HEK293 (cell line): ENCODE results near the gene CXCL12.

Experiments
- CTCF ChIA-PET: fragments of 350-600 bp; formaldehyde crosslinking; extraction: SDS; loops from one replicate; lab custom pipeline; 2021; ENCODE audit warnings: antibody characterized with exemption; lab: Yijun Ruan, JAX
- POLR2A ChIA-PET: fragments of 300-600 bp; formaldehyde crosslinking; extraction: SDS; loops from one replicate; lab custom pipeline; 2020; ENCODE audit warnings: antibody characterized with exemption, inconsistent platforms; lab: Yijun Ruan, JAX
- H3K27ac ChIP-seq: fragments of 200-500 bp; sonication (Bioruptor generic); 2 replicates; pipeline ENCODE4 v1.5.1; 2014; ENCODE audit warnings: low read depth, low read length, control low read depth, inconsistent platforms; ENCODE audit errors: extremely low read depth
- H3K36me3 ChIP-seq, 2 experiments: fragments of 200-500 bp in 1 of 2; sonication (Bioruptor generic) in 1 of 2; 1 replicate in 1 of 2; 2 replicates in 1 of 2; pipeline ENCODE4 v1.5.1; 2014 to 2017; ENCODE audit warnings: inconsistent platforms in 2 of 2, low read length in 2 of 2; ENCODE audit not compliant: control insufficient read depth in 2 of 2, insufficient read depth in 1 of 2
- H3K4me1 ChIP-seq: fragments of 200-500 bp; sonication (Bioruptor generic); 2 replicates; pipeline ENCODE4 v1.5.1; 2014; ENCODE audit warnings: mild to moderate bottlenecking, low read length, inconsistent platforms; ENCODE audit not compliant: control insufficient read depth, insufficient read depth
- H3K4me3 ChIP-seq: 2 replicates; pipeline ENCODE4 v1.5.1; 2011; ENCODE audit warnings: low read depth, mild to moderate bottlenecking, control low read depth, low read length, moderate library complexity
- H3K9me3 ChIP-seq: fragments of 200-500 bp; sonication (Bioruptor generic); 2 replicates; pipeline ENCODE4 v1.5.1; 2014; ENCODE audit warnings: low read depth, low read length, inconsistent platforms; ENCODE audit not compliant: control insufficient read depth, insufficient read depth
- GLI2 ChIP-seq: fragments of 450-650 bp; formaldehyde crosslinking; IDR thresholded peaks from 2 replicates; pipeline ENCODE4; 2017; ENCODE audit warnings: missing biosample characterization, missing genetic modification characterization, low read depth, borderline replicate concordance
- GLIS1 ChIP-seq: fragments of 450-650 bp; formaldehyde crosslinking; IDR thresholded peaks from 2 replicates; pipeline ENCODE4 v1.5.1; 2016; ENCODE audit warnings: missing biosample characterization, missing genetic modification characterization
- KLF7 ChIP-seq: fragments of 450-650 bp; formaldehyde crosslinking; IDR thresholded peaks from 2 replicates; pipeline ENCODE4 v1.5.1; 2016; ENCODE audit warnings: missing biosample characterization, missing genetic modification characterization, borderline replicate concordance
- SCRT1 ChIP-seq: fragments of 450-650 bp; formaldehyde crosslinking; IDR thresholded peaks from 2 replicates; pipeline ENCODE4 v1.5.1; 2016; ENCODE audit warnings: missing biosample characterization, missing genetic modification characterization, borderline replicate concordance
- ZFP37 ChIP-seq: fragments of 450-650 bp; formaldehyde crosslinking; IDR thresholded peaks from 2 replicates; pipeline ENCODE4 v1.5.1; 2016; ENCODE audit warnings: missing biosample characterization, missing genetic modification characterization
- ZNF10 ChIP-seq: fragments of 450-650 bp; formaldehyde crosslinking; IDR thresholded peaks from 2 replicates; pipeline ENCODE4 v1.5.1; 2017; ENCODE audit warnings: missing biosample characterization, missing genetic modification characterization
- ZNF112 ChIP-seq: fragments of 450-650 bp; formaldehyde crosslinking; IDR thresholded peaks from 2 replicates; pipeline ENCODE4 v1.5.0; 2017; ENCODE audit warnings: missing biosample characterization, missing genetic modification characterization
- ZNF155 ChIP-seq: fragments of 450-650 bp; formaldehyde crosslinking; IDR thresholded peaks from 2 replicates; pipeline ENCODE4 v1.5.1; 2016; ENCODE audit warnings: missing biosample characterization, missing genetic modification characterization
- ZNF174 ChIP-seq: fragments of 450-650 bp; formaldehyde crosslinking; IDR thresholded peaks from 2 replicates; pipeline ENCODE4 v1.5.0; 2017; ENCODE audit warnings: missing biosample characterization, mild to moderate bottlenecking, missing genetic modification characterization
- ZNF202 ChIP-seq: fragments of 450-650 bp; formaldehyde crosslinking; IDR thresholded peaks from 2 replicates; pipeline ENCODE4 v1.5.1; 2016; ENCODE audit warnings: missing biosample characterization, missing genetic modification characterization, borderline replicate concordance
- ZNF302 ChIP-seq: fragments of 450-650 bp; formaldehyde crosslinking; IDR thresholded peaks from 2 replicates; pipeline ENCODE4 v1.5.1; 2016; ENCODE audit warnings: missing biosample characterization, missing genetic modification characterization, low read depth
- ZNF350 ChIP-seq: fragments of 450-650 bp; formaldehyde crosslinking; IDR thresholded peaks from 2 replicates; pipeline ENCODE4 v1.5.0; 2017; ENCODE audit warnings: missing biosample characterization, mild to moderate bottlenecking, missing genetic modification characterization
- ZNF391 ChIP-seq: fragments of 450-650 bp; formaldehyde crosslinking; IDR thresholded peaks from 2 replicates; pipeline ENCODE4 v1.5.1; 2016; ENCODE audit warnings: low read depth, missing biosample characterization, missing genetic modification characterization, borderline replicate concordance
- ZNF426 ChIP-seq: fragments of 450-650 bp; formaldehyde crosslinking; IDR thresholded peaks from 2 replicates; pipeline ENCODE4 v1.5.1; 2017; ENCODE audit warnings: missing biosample characterization, missing genetic modification characterization, mild to moderate bottlenecking, inconsistent platforms, moderate library complexity
- ZNF473 ChIP-seq: fragments of 450-650 bp; formaldehyde crosslinking; IDR thresholded peaks from 2 replicates; pipeline ENCODE4 v1.5.1; 2017; ENCODE audit warnings: missing biosample characterization, missing genetic modification characterization
- ZNF48 ChIP-seq: fragments of 450-650 bp; formaldehyde crosslinking; IDR thresholded peaks from 2 replicates; pipeline ENCODE4 v1.5.1; 2016; ENCODE audit warnings: missing biosample characterization, missing genetic modification characterization
- ZNF510 ChIP-seq: fragments of 450-650 bp; formaldehyde crosslinking; IDR thresholded peaks from 2 replicates; pipeline ENCODE4 v1.5.1; 2018; ENCODE audit warnings: mild to moderate bottlenecking, missing genetic modification characterization, missing biosample characterization; ENCODE audit not compliant: insufficient replicate concordance
- ZNF561 ChIP-seq: fragments of 450-650 bp; IDR thresholded peaks from 2 replicates; pipeline ENCODE4 v1.5.1; 2018; ENCODE audit warnings: missing biosample characterization, missing genetic modification characterization, borderline replicate concordance
- ZNF623 ChIP-seq: fragments of 450-650 bp; formaldehyde crosslinking; IDR thresholded peaks from 2 replicates; pipeline ENCODE4 v1.5.1; 2016; ENCODE audit warnings: missing biosample characterization, missing genetic modification characterization
- ZNF654 ChIP-seq: fragments of 450-650 bp; formaldehyde crosslinking; IDR thresholded peaks from 2 replicates; pipeline ENCODE4 v1.5.1; 2016; ENCODE audit warnings: low read depth, missing biosample characterization, missing genetic modification characterization
- ZNF658 ChIP-seq: fragments of 450-650 bp; formaldehyde crosslinking; IDR thresholded peaks from 2 replicates; pipeline ENCODE4; 2016; ENCODE audit warnings: missing biosample characterization, missing genetic modification characterization
- ZNF670 ChIP-seq: fragments of 450-650 bp; formaldehyde crosslinking; IDR thresholded peaks from 2 replicates; pipeline ENCODE4 v1.5.1; 2016; ENCODE audit warnings: missing biosample characterization, missing genetic modification characterization, low read depth
- TF ChIP-seq, protein P1 (sequence below): fragments of 450-650 bp; formaldehyde crosslinking; IDR thresholded peaks from 2 replicates; pipeline ENCODE4 v1.5.1; 2016; ENCODE audit warnings: missing biosample characterization, missing genetic modification characterization
- TF ChIP-seq, protein P2 (sequence below): fragments of 450-650 bp; formaldehyde crosslinking; IDR thresholded peaks from 2 replicates; pipeline ENCODE4 v1.5.1; 2017; ENCODE audit warnings: missing biosample characterization, missing genetic modification characterization
- TF ChIP-seq, protein P3 (sequence below): fragments of 450-650 bp; formaldehyde crosslinking; IDR thresholded peaks from 2 replicates; pipeline ENCODE4 v1.5.1; 2017; ENCODE audit warnings: missing biosample characterization, missing genetic modification characterization
- TF ChIP-seq, protein P4 (sequence below): sonication (generic); formaldehyde crosslinking; IDR thresholded peaks from 2 replicates; pipeline ENCODE4 v1.8.1; 2022; ENCODE audit warnings: mild to moderate bottlenecking, moderate library complexity, missing genetic modification reagents
- TF ChIP-seq, protein P5 (sequence below): fragments of 450-650 bp; formaldehyde crosslinking; IDR thresholded peaks from 2 replicates; pipeline ENCODE4 v1.5.1; 2016; ENCODE audit warnings: missing biosample characterization, missing genetic modification characterization

CXCL12 gene

DNA sequence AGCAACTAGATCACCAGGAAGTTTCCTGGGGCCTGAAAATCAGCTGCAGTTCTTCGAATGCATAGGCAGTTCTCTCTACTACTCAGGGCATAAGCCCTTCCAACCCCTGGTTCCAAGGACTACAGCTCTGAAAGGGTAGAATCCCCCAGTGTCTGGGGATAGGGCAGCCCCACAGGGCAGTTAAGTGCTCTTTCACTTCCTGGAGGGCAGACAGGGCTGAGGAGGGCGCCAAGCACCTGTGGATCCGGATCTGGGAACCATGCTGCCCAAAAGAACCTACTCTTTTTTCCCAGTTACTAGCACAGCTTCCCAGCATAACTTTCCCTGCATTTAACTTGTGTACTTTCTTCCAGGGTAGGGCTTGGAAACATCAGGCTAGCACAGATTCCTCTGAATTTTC is 41.1 kb downstream of the CXCL12 start:
- TF ChIP-seq, protein P1, sequence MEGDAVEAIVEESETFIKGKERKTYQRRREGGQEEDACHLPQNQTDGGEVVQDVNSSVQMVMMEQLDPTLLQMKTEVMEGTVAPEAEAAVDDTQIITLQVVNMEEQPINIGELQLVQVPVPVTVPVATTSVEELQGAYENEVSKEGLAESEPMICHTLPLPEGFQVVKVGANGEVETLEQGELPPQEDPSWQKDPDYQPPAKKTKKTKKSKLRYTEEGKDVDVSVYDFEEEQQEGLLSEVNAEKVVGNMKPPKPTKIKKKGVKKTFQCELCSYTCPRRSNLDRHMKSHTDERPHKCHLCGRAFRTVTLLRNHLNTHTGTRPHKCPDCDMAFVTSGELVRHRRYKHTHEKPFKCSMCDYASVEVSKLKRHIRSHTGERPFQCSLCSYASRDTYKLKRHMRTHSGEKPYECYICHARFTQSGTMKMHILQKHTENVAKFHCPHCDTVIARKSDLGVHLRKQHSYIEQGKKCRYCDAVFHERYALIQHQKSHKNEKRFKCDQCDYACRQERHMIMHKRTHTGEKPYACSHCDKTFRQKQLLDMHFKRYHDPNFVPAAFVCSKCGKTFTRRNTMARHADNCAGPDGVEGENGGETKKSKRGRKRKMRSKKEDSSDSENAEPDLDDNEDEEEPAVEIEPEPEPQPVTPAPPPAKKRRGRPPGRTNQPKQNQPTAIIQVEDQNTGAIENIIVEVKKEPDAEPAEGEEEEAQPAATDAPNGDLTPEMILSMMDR (tag by site-specific recombination): peak; percentile 40; the same call in 1 of the 2 replicates
- TF ChIP-seq, protein P2, sequence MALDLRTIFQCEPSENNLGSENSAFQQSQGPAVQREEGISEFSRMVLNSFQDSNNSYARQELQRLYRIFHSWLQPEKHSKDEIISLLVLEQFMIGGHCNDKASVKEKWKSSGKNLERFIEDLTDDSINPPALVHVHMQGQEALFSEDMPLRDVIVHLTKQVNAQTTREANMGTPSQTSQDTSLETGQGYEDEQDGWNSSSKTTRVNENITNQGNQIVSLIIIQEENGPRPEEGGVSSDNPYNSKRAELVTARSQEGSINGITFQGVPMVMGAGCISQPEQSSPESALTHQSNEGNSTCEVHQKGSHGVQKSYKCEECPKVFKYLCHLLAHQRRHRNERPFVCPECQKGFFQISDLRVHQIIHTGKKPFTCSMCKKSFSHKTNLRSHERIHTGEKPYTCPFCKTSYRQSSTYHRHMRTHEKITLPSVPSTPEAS (tag by site-specific recombination): no peak
- no peak for TF ChIP-seq ZNF510
- CTCF ChIA-PET: interaction anchor here (0.7 kb wide), 1 partner anchor 1688 kb away, joined by 3 read pairs; no protein-coding TSS in a partner anchor
- no peaks in the 10 kb centered on the region for H3K9me3 ChIP-seq
- H3K4me1 ChIP-seq: peaks cover 3% of the 10 kb centered on the region; the same call in 1 of the 2 replicates
- no peak overlapping the region for H3K4me3 ChIP-seq
- no peak overlapping the region for H3K27ac ChIP-seq
- no peaks in the 10 kb centered on the region for H3K36me3 ChIP-seq
- POLR2A ChIA-PET: no interaction called here

DNA sequence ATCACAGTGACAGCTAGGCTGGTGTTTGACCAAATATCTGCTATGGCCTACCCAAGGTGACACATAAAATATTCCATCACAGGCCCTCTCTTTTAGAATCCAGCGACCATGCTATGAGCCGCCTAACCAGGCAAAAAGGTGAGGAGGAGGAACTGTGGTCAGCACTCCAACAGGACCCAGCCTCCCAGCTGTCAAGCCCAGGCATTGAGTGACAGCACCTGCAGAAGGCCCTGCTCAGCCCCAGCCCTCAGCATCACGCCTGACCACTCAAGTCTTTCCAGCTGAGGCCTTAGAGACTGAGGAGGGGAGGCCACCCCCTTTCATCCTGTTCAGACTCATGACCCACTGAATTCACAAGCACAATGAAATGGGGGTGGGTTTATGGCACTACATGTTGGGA is 43.0 kb downstream of the CXCL12 start:
- ChIA-PET POLR2A (no interaction called here), CTCF (interaction anchor here (0.6 kb wide), 1 partner anchor 505 kb away, joined by 3 read pairs; no protein-coding TSS in a partner anchor)
- no peaks in the 10 kb centered on the region for H3K36me3 ChIP-seq
- H3K9me3 ChIP-seq: no peaks in the 10 kb centered on the region
- H3K4me1 ChIP-seq: peaks cover 3% of the 10 kb centered on the region; the same call in 1 of the 2 replicates
- no peak overlapping the region for H3K4me3 ChIP-seq
- TF ChIP-seq ZNF391 (tag by site-specific recombination) (no peak), ZNF426 (tag by site-specific recombination) (no peak), ZNF561 (tag by site-specific recombination) (no peak), GLI2 (tag by site-specific recombination) (no peak), ZNF48 (no peak), ZNF202 (tag by site-specific recombination) (no peak), ZNF174 (tag by site-specific recombination) (no peak), ZNF350 (tag by site-specific recombination) (no peak), ZNF155 (no peak), ZNF473 (tag by site-specific recombination) (no peak)
- H3K27ac ChIP-seq: no peak overlapping the region

DNA sequence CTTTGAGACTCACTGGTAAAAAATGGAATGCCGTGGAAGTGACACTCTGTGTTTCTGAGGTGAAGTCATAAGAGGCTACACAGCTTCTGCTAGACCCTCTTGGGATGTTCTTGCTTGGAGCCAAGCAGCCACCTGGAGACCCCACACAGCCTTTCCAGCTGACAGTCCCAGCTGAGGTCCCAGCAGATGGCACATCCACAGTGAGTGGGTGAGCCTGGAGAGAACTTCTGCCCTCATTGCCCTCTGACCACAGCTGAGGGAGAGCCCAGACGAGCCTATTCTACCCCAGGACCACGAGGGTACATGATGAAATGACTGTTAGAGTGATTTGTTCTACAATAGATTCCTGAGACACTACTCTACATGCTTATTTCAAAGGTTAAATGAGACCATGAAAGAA is 44.3 kb downstream of the CXCL12 start:
- H3K4me3 ChIP-seq: no peak overlapping the region
- no peak overlapping the region for H3K27ac ChIP-seq
- no peaks in the 10 kb centered on the region for H3K36me3 ChIP-seq
- peaks cover 3% of the 10 kb centered on the region; the same call in 1 of the 2 replicates for H3K4me1 ChIP-seq
- ChIA-PET POLR2A (no interaction called here), CTCF (interaction anchor here (0.6 kb wide), 1 partner anchor 519 kb away, joined by 3 read pairs; no protein-coding TSS in a partner anchor)
- no peaks in the 10 kb centered on the region for H3K9me3 ChIP-seq
- TF ChIP-seq GLIS1 (tag by site-specific recombination) (no peak), ZNF112 (no peak), ZNF10 (tag by site-specific recombination) (no peak), SCRT1 (tag by site-specific recombination) (no peak), ZNF658 (no peak), ZNF654 (tag by site-specific recombination) (no peak), ZNF670 (tag by site-specific recombination) (no peak), ZNF302 (tag by site-specific recombination) (no peak), ZNF623 (tag by site-specific recombination) (no peak), KLF7 (no peak), ZFP37 (tag by site-specific recombination) (no peak)
- TF ChIP-seq, protein P3, sequence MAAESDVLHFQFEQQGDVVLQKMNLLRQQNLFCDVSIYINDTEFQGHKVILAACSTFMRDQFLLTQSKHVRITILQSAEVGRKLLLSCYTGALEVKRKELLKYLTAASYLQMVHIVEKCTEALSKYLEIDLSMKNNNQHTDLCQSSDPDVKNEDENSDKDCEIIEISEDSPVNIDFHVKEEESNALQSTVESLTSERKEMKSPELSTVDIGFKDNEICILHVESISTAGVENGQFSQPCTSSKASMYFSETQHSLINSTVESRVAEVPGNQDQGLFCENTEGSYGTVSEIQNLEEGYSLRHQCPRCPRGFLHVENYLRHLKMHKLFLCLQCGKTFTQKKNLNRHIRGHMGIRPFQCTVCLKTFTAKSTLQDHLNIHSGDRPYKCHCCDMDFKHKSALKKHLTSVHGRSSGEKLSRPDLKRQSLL (tag by site-specific recombination): no peak
- TF ChIP-seq, protein P4, sequence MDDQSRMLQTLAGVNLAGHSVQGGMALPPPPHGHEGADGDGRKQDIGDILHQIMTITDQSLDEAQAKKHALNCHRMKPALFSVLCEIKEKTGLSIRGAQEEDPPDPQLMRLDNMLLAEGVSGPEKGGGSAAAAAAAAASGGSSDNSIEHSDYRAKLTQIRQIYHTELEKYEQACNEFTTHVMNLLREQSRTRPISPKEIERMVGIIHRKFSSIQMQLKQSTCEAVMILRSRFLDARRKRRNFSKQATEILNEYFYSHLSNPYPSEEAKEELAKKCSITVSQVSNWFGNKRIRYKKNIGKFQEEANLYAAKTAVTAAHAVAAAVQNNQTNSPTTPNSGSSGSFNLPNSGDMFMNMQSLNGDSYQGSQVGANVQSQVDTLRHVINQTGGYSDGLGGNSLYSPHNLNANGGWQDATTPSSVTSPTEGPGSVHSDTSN: no peak
- TF ChIP-seq, protein P5, sequence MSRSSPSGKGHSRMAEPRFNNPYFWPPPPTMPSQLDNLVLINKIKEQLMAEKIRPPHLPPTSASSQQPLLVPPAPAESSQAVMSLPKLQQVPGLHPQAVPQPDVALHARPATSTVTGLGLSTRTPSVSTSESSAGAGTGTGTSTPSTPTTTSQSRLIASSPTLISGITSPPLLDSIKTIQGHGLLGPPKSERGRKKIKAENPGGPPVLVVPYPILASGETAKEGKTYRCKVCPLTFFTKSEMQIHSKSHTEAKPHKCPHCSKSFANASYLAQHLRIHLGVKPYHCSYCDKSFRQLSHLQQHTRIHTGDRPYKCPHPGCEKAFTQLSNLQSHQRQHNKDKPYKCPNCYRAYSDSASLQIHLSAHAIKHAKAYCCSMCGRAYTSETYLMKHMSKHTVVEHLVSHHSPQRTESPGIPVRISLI (tag by site-specific recombination): no peak
